Activated T-cell treated with anti-CD3 and anti-CD28 coated beads, Interleukin-2, amount 50 U/mL, for 24 hours (primary cell): ENCODE results near the gene TTYH1.

ENCODE experiments used
- DNase-seq: peaks from one replicate; pipeline ENCODE4 v3.0.0-alpha.2; 2020
- H3K27ac Mint-ChIP-seq: 2 replicates; pipeline ENCODE4 v1.8.0; 2020; ENCODE audit warnings: mild to moderate bottlenecking, mixed read lengths
- H3K27me3 Mint-ChIP-seq: 2 replicates; pipeline ENCODE4 v1.8.0; 2020; ENCODE audit warnings: mixed read lengths
- H3K36me3 Mint-ChIP-seq: 2 replicates; pipeline ENCODE4 v1.8.0; 2020; ENCODE audit warnings: low read depth, mixed read lengths
- H3K4me1 Mint-ChIP-seq: 2 replicates; pipeline ENCODE4 v1.8.0; 2020; ENCODE audit warnings: low read depth, mixed read lengths
- H3K4me3 Mint-ChIP-seq: 2 replicates; pipeline ENCODE4 v1.8.0; 2020; ENCODE audit warnings: mild to moderate bottlenecking, moderate library complexity, mixed read lengths
- H3K9me3 Mint-ChIP-seq: 2 replicates; pipeline ENCODE4 v1.8.0; 2020; ENCODE audit warnings: mixed read lengths

Gene TTYH1

DNA sequence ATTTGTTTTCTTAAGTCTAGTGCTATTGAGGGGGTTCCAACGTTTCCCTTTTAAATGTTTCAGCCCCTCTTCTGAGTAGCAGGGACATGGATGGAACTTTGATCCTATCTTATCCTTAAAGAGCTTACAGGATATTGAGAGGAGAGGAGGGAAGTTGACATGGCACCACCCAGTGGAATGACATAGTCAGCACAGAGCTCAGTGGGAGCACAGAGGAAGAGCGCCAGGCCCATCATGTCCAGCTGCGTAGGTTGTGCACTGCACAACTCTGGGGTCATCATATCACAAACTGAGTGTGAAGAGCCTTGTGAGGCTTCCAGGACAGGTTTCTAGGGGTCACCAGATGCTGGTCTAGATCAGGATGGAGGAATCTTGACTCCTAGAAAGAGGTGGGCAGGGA is 62.4 kb downstream of the TTYH1 start:
- Mint-ChIP-seq H3K4me3 (no peak overlapping the region), H3K27me3 (peaks cover 44% of the 10 kb centered on the region), H3K27ac (no peak overlapping the region), H3K36me3 (no peaks in the 10 kb centered on the region), H3K9me3 (no peaks in the 10 kb centered on the region), H3K4me1 (peaks cover 12% of the 10 kb centered on the region)
- no peak for DNase-seq

DNA sequence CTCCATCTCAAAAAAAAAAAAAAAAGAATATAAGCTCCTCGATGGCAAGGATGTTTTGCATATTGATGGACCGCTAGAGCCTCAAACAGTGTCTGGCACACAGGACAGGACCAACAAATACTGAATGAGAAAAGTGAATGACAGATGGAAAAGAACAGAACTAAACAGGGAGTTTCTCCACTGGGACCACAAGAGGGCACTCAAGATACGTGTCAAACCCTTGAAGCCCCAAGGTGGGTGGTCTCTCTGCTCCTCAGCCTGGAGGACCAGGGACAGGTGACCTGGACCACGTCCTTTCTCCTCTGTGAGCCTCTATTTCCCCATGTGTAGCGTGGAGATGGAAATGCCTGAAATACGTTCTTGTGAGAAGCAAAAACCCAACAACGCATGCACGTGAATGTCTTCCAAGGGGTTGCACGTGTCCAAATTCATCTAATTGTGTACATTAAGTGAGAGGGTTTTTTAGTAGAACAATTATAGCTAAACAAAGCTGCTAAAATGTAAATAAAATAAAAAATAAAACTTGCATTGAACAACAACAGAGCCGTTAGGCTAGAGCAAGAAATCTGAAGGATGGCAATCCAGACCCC is 63.5 kb downstream of the TTYH1 start:
- Mint-ChIP-seq H3K4me3 (no peak overlapping the region), H3K27me3 (peaks cover 40% of the 10 kb centered on the region), H3K36me3 (no peaks in the 10 kb centered on the region), H3K4me1 (peaks cover 9% of the 10 kb centered on the region), H3K9me3 (no peaks in the 10 kb centered on the region), H3K27ac (no peak overlapping the region)
- DNase-seq, result no peak

DNA sequence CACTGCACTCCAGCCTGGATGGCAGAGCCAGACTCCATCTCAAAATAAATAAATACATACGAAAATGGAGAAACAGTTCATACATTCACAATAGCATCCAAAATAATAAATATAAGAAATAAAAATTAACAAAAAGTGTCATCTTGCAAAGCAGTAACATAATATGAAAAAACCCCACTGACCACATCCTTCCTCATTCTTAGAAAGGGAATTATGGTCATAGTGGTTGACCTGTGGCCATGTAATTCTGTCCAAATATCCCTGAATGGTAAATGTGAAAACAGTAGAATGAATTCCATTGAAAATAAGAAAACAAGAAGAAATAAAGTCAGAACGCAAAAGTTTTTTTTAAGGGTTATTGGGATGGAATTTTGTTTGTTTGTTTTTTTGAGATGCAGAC is 64.8 kb downstream of the TTYH1 start:
- no peak overlapping the region for H3K4me3 Mint-ChIP-seq
- no peak for DNase-seq
- peaks cover 9% of the 10 kb centered on the region for H3K4me1 Mint-ChIP-seq
- no peaks in the 10 kb centered on the region for H3K9me3 Mint-ChIP-seq
- no peak overlapping the region for H3K27ac Mint-ChIP-seq
- H3K27me3 Mint-ChIP-seq, result peaks cover 38% of the 10 kb centered on the region
- H3K36me3 Mint-ChIP-seq, result no peaks in the 10 kb centered on the region

DNA sequence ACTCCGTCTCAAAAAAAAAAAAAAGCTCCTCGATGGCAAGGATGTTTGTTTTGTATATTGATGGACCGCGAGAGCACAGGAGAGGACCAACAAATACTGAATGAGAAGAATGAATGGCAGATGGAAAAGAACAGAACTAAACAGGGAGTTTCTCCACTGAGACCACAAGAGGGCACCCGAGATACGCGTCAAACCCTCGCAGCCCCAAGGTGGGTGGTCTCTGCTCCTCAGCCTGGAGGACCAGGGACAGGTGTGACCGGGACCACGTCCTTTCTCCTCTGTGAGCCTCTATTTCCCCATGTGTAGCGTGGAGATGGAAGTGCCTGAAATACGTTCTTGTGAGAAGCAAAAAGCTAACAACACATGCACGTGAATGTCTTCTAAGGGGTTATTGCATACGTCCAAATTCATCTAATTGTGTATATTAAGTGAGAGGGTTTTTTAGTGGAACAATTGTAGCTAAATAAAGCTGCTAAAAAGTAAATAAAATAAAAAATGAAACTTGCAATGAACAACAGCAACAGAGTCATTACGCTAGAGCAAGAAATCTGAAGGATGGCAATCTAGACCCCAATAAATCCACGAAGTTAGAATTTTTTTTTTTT is 66.2 kb downstream of the TTYH1 start:
- H3K27me3 Mint-ChIP-seq, result peaks cover 41% of the 10 kb centered on the region
- no peak overlapping the region for H3K27ac Mint-ChIP-seq
- H3K4me3 Mint-ChIP-seq, result no peak overlapping the region
- H3K4me1 Mint-ChIP-seq, result peaks cover 13% of the 10 kb centered on the region
- DNase-seq, result peak; percentile 60
- no peaks in the 10 kb centered on the region for H3K9me3 Mint-ChIP-seq
- no peaks in the 10 kb centered on the region for H3K36me3 Mint-ChIP-seq

DNA sequence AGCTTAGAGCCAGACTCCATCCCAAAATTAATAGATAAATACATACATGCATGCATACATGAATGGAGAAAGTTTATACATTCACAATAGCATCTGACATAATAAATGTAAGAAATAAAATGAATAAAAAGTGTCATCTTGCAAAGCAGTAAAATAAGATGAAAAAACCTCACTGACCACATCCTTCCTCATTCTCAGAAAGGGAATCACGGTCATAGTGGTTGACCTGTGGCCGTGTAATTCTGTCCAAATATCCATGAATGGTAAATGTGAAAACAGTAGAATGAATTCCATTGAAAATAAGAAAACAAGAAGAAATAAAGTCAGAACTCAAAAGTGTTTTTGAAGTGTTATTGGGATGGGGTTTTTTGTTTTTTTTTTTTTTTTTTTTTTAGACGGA is 67.6 kb downstream of the TTYH1 start:
- Mint-ChIP-seq H3K27me3 (peaks cover 34% of the 10 kb centered on the region), H3K9me3 (no peaks in the 10 kb centered on the region), H3K4me1 (peaks cover 13% of the 10 kb centered on the region), H3K4me3 (no peak overlapping the region), H3K27ac (no peak overlapping the region), H3K36me3 (no peaks in the 10 kb centered on the region)
- DNase-seq, result no peak

DNA sequence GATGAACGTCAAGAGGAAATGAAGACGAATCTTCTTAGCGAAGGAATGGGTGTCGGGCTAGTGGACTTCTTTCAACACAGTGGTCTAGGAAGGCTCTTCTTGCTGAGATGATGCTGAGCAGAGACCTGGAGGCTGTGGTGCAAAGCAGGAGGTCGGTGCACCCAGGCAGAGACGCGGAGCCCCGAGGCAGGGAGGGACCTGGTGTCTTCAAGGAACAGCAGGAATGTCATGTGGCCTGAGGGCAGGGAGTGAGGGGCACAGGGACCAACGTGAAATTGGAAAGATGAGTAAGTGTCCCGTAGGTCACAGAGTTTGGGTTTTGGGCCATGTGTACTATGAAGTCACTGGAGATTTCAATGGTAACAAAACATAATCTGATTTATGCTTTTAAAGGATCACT is 69.2 kb downstream of the TTYH1 start:
- H3K9me3 Mint-ChIP-seq, result no peaks in the 10 kb centered on the region
- H3K36me3 Mint-ChIP-seq, result no peaks in the 10 kb centered on the region
- H3K27me3 Mint-ChIP-seq, result peaks cover 26% of the 10 kb centered on the region
- no peak overlapping the region for H3K4me3 Mint-ChIP-seq
- no peak overlapping the region for H3K27ac Mint-ChIP-seq
- DNase-seq, result no peak
- peaks cover 13% of the 10 kb centered on the region for H3K4me1 Mint-ChIP-seq

DNA sequence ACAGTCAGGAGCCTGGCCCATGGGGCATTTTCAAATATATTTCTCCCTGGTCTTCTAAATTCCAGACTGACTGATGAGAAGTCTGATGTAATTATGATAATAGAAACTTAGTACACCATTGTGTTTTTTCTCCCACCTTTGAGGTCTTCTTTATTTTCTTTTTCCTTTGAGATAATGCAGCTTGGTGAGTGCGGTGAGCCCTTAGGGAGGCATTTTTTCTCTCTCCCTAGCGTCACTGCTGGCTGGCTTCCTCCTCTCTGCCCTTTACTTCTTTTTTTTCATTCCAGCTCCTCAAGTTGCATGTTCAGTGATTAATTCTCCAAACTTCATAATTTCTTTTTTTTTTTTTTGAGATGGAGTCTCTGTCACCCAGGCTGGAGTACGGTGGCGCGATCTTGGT is 70.6 kb downstream of the TTYH1 start:
- Mint-ChIP-seq H3K9me3 (no peaks in the 10 kb centered on the region), H3K27me3 (peaks cover 20% of the 10 kb centered on the region), H3K36me3 (no peaks in the 10 kb centered on the region), H3K4me1 (peaks cover 13% of the 10 kb centered on the region), H3K4me3 (no peak overlapping the region), H3K27ac (no peak overlapping the region)
- no peak for DNase-seq
